Endodermal cell (in vitro differentiated cells): ENCODE results near the gene LPGAT1. TPM values are rescaled to one million over a fixed set of nuclear protein-coding genes. Genes with fewer than 3 reads are reported as not detected.
A peak's percentile ranks its signal among the peaks of the same experiment; 100 is the strongest.

Experiments used
- DNase-seq: peaks from one replicate; pipeline ENCODE4 v3.0.0-alpha.2; 2017
- H3K27ac ChIP-seq: 2 replicates; pipeline ENCODE4 v1.5.1; 2013; ENCODE audit warnings: mild to moderate bottlenecking, low read depth, low read length, moderate library complexity
- H3K27me3 ChIP-seq: 2 replicates; pipeline ENCODE4 v1.6.1; 2013; ENCODE audit warnings: mild to moderate bottlenecking, low read length, moderate library complexity; ENCODE audit not compliant: insufficient read depth, control insufficient read depth, poor library complexity, severe bottlenecking
- H3K36me3 ChIP-seq: 2 replicates; pipeline ENCODE4 v1.7.0; 2013; ENCODE audit warnings: mild to moderate bottlenecking, low read length, moderate library complexity; ENCODE audit not compliant: control insufficient read depth, insufficient read depth
- H3K4me1 ChIP-seq: one replicate; pipeline ENCODE4 v1.7.0; 2013; ENCODE audit warnings: low read length; ENCODE audit not compliant: control insufficient read depth, insufficient read depth
- H3K4me3 ChIP-seq: 2 replicates; pipeline ENCODE4 v1.5.1; 2013; ENCODE audit warnings: mild to moderate bottlenecking, low read length, moderate library complexity
- H3K9ac ChIP-seq: 2 replicates; pipeline ENCODE4 v1.6.1; 2013; ENCODE audit warnings: mild to moderate bottlenecking, low read length, moderate library complexity; ENCODE audit not compliant: poor library complexity, severe bottlenecking; ENCODE audit errors: extremely low read depth
- H3K9me3 ChIP-seq: 2 replicates; pipeline ENCODE4 v1.6.1; 2013; ENCODE audit warnings: mild to moderate bottlenecking, low read length, moderate library complexity; ENCODE audit not compliant: control insufficient read depth
- H3K27ac Mint-ChIP-seq: 2 replicates; pipeline ENCODE4 v1.8.0; 2020; ENCODE audit warnings: mixed read lengths
- H3K27me3 Mint-ChIP-seq: 2 replicates; pipeline ENCODE4 v1.8.0; 2021; ENCODE audit warnings: mild to moderate bottlenecking, mixed read lengths; ENCODE audit not compliant: insufficient read depth
- H3K36me3 Mint-ChIP-seq: 2 replicates; pipeline ENCODE4 v1.8.0; 2020; ENCODE audit warnings: low read depth, mixed read lengths
- H3K4me1 Mint-ChIP-seq: 2 replicates; pipeline ENCODE4 v1.8.0; 2020; ENCODE audit warnings: mixed read lengths
- H3K4me3 Mint-ChIP-seq: 2 replicates; pipeline ENCODE4 v1.8.0; 2020; ENCODE audit warnings: mild to moderate bottlenecking, moderate library complexity, mixed read lengths
- H3K9me3 Mint-ChIP-seq: 2 replicates; pipeline ENCODE4 v1.8.0; 2020; ENCODE audit warnings: mild to moderate bottlenecking, mixed read lengths
- WGBS, 2 experiments: methylation state at CpG; one replicate each; pipeline versions ENCODE4 v1.1.5 to v1.1.7; 2013; ENCODE audit warnings: missing lambda C conversion rate in 2 of 2, mixed read lengths in 1 of 2; ENCODE audit not compliant: insufficient coverage in 1 of 2, insufficient read length in 1 of 2; 5-methylcytosine and 5-hydroxymethylcytosine counted together
- total RNA-seq, 2 donors: library from RNA; stranded (reverse); fragmentation: NEBNext Ultra II Directional in 1 of 2; extraction: Animal tissue kit (Norgen Biotek cat#: 25700) in 1 of 2; gene quantifications; 2 replicates in 1 of 2; 3 replicates in 1 of 2; pipeline ENCODE4 v1.2.1, GENCODE V29; 2021
- TF ChIP-seq, protein P1 (sequence below): fragments of 200-600 bp; sonication (generic); conservative IDR thresholded peaks from 2 replicates; pipeline ENCODE4 v1.5.0; 2021; ENCODE audit warnings: antibody characterized with exemption, mild to moderate bottlenecking

The LPGAT1 gene
- total RNA-seq, 2 donors from 2014 or later = 57.0 to 66.9 TPM

DNA sequence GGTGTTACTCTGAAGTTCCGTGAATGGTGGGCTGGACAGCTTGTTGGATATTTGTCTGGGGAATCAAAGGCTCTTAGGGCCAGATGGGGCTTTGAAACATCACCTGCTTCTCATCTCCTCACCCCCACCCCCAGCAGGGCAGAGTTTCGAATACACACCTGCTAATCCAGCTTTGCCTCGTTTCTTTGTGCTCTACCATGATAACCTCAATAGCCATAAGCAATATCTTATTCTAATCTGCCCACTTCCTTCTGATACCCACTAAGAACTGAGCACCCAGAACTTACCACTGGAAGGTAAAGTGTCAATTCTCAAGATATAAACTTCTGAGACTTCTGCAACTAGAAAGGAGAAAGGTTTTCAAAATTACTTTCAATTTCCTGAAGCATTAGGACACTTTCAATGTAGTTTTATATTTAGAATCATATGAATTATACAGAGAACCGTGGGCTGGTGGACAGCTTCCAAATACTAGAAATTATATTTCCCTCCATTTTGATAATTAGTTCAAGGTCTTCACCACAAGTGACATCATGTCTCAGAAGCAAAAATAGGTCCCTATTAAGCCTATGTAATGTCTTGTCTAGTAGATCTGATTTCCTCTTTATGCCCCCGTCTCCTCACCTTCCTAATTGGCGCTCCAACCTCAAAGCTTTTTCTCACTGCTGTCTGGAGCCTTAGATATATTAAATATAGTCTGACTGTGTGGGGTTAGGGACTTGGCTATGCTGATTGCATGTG lies 90.7 kb downstream of the LPGAT1 start:
- WGBS, 2 experiments = 84 to 90% methylated on average over 2 to 6 of the region's 6 CpGs
- DNase-seq = no peak

DNA sequence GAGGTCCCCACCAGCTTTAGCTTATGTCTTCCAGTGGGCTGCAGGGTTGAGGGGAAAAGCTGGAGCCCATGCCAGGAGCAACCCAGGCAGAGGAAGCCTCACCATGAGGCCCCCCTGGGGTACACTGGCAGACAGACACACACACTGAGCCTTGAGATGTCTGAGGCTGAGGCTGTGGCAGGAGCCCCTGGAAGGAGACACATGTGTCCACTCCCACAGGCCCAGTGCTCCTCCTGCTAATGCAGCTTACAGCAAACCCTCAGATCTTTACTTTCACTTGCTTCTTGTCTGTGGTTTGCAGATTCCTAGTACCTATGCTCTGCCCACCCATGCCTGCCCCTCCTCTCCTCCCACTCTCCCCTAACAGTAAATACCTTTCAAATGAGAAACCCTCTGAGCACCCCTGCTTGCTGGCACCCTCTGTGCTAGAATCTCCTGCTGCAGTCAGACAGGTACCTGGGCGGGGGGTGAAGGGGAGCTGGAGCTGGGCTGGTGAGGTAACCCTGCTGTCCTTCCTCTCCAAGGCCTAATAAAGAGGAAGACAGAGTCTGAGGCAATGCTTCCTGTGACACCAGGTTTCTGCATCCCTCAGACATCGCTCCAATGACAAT lies 91.8 kb downstream of the LPGAT1 start:
- Histone ChIP-seq H3K4me1 (peaks cover 17% of the 10 kb centered on the region), H3K27ac (no peak overlapping the region), H3K4me3 (no peak overlapping the region), H3K9ac (no peak overlapping the region), H3K27me3 (no peaks in the 10 kb centered on the region), H3K36me3 (no peaks in the 10 kb centered on the region), H3K9me3 (no peaks in the 10 kb centered on the region)
- WGBS, 2 experiments = 68 to 100% methylated on average over 1 to 2 of the region's 2 CpGs
- Mint-ChIP-seq H3K36me3 (no peaks in the 10 kb centered on the region), H3K27ac (no peak overlapping the region), H3K9me3 (no peaks in the 10 kb centered on the region), H3K4me3 (no peak overlapping the region), H3K27me3 (peaks cover 8% of the 10 kb centered on the region), H3K4me1 (peaks cover 45% of the 10 kb centered on the region)
- TF ChIP-seq, protein P1, sequence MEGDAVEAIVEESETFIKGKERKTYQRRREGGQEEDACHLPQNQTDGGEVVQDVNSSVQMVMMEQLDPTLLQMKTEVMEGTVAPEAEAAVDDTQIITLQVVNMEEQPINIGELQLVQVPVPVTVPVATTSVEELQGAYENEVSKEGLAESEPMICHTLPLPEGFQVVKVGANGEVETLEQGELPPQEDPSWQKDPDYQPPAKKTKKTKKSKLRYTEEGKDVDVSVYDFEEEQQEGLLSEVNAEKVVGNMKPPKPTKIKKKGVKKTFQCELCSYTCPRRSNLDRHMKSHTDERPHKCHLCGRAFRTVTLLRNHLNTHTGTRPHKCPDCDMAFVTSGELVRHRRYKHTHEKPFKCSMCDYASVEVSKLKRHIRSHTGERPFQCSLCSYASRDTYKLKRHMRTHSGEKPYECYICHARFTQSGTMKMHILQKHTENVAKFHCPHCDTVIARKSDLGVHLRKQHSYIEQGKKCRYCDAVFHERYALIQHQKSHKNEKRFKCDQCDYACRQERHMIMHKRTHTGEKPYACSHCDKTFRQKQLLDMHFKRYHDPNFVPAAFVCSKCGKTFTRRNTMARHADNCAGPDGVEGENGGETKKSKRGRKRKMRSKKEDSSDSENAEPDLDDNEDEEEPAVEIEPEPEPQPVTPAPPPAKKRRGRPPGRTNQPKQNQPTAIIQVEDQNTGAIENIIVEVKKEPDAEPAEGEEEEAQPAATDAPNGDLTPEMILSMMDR = no peak
- peak; percentile 58 for DNase-seq

More for the DNA sequence above, 90.7 kb downstream of the LPGAT1 start:
- no peaks in the 10 kb centered on the region for H3K9me3 ChIP-seq
- no peak overlapping the region for H3K27ac ChIP-seq
- Mint-ChIP-seq H3K27me3 (peaks cover 8% of the 10 kb centered on the region), H3K4me1 (peaks cover 45% of the 10 kb centered on the region), H3K9me3 (no peaks in the 10 kb centered on the region), H3K36me3 (no peaks in the 10 kb centered on the region), H3K4me3 (no peak overlapping the region), H3K27ac (no peak overlapping the region)
- no peaks in the 10 kb centered on the region for H3K27me3 ChIP-seq
- no peaks in the 10 kb centered on the region for H3K36me3 ChIP-seq
- H3K9ac ChIP-seq = no peak overlapping the region
- H3K4me1 ChIP-seq = peaks cover 17% of the 10 kb centered on the region
- no peak overlapping the region for H3K4me3 ChIP-seq
- TF ChIP-seq, protein P1 = no peak

DNA sequence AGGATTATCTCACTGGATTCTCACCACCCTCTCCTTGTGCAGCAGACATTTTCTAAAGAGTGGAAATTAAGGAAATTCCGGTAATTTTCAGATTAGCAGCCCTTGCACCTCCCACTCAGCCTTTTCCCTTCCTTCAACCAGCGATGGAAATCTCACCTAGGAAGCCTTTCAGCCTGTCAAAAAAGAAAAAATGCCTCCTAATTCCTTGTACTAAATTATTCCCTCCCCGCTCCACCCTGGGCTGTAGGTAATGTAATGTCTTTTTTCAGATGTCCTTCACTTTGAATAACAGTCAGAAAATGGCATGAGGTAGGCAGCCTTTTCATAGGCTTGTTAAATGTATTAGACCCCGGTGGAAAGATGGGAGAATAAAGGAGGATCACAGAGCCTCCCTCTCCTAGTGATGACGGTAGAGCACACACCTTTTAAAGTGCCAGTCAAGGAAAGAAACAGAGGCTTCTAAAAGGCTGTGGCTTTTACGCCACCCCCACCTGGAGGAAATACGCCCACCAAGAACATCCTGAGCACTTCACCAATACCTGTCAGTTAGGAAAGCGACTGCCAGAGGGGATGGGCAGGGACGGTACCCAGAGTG lies 92.4 kb downstream of the LPGAT1 start:
- Histone ChIP-seq H3K4me3 (no peak overlapping the region), H3K36me3 (no peaks in the 10 kb centered on the region), H3K9ac (no peak overlapping the region), H3K4me1 (peaks cover 17% of the 10 kb centered on the region), H3K27me3 (no peaks in the 10 kb centered on the region), H3K27ac (no peak overlapping the region), H3K9me3 (no peaks in the 10 kb centered on the region)
- Mint-ChIP-seq H3K36me3 (no peaks in the 10 kb centered on the region), H3K9me3 (no peaks in the 10 kb centered on the region), H3K4me1 (peaks cover 43% of the 10 kb centered on the region), H3K27me3 (peaks cover 8% of the 10 kb centered on the region), H3K4me3 (no peak overlapping the region), H3K27ac (no peak overlapping the region)
- TF ChIP-seq, protein P1 = no peak
- DNase-seq = no peak
- WGBS, 2 experiments = 84 to 90% methylated on average over 3 to 9 of the region's 9 CpGs
